Measurements from ENCODE around the gene WNT5A. TPM values are rescaled to one million over a fixed set of nuclear protein-coding genes. Genes with fewer than 3 reads are reported as not detected.

Gene WNT5A
- 0.01 TPM for polyA plus RNA-seq (2012; ENCODE audit: low read depth, missing spikeins)

GRCh38 chr3:55486857-55487380 lies at the start of gene WNT5A:
TSS of gene WNT5A (minus strand) at chr3:55487306. CDS start at chr3:55486985, 321 bp downstream.
- DNase-seq (ENCODE audit: insufficient read length, low spot score), result no peak
- no peak for TF ChIP-seq POLR2AphosphoS5 (IDR thresholded peaks at IDR 0.05; ENCODE audit: low read depth, low read length)
- no peak for TF ChIP-seq POLR2A (IDR thresholded peaks at IDR 0.05; ENCODE audit: low read depth, low read length)
- TF ChIP-seq PAX5 (IDR thresholded peaks at IDR 0.05; ENCODE audit: insufficient read depth, low read length, severe bottlenecking), result no peak
- no peak for TF ChIP-seq POU2F2 (IDR thresholded peaks at IDR 0.05; ENCODE audit: low read depth, low read length)
- no peak for TF ChIP-seq SPI1 (IDR thresholded peaks at IDR 0.05; ENCODE audit: low read depth, low read length)
- no peak for TF ChIP-seq TAF1 (IDR thresholded peaks at IDR 0.05; ENCODE audit: low read depth, low read length)

GRCh38 chr3:55534876-55535275 lies 47.8 kb upstream of the WNT5A start:
- TF ChIP-seq POLR2AphosphoS5 (IDR thresholded peaks at IDR 0.05; ENCODE audit: low read depth, low read length), result no peak
- TF ChIP-seq SPI1 (IDR thresholded peaks at IDR 0.05; ENCODE audit: low read depth, low read length), result no peak
- TF ChIP-seq POLR2A (IDR thresholded peaks at IDR 0.05; ENCODE audit: low read depth, low read length), result no peak
- no peak for TF ChIP-seq TAF1 (IDR thresholded peaks at IDR 0.05; ENCODE audit: low read depth, low read length)
- FAIRE-seq (no peak), DNase-seq (ENCODE audit: insufficient read length, low spot score) (no peak)

More at GRCh38 chr3:55486857-55487380, at the start of gene WNT5A:
- no peak for FAIRE-seq

- DNase-seq (ENCODE audit: insufficient read length, low spot score), result no peak
- no peak for TF ChIP-seq PAX5 (IDR thresholded peaks at IDR 0.05; ENCODE audit: insufficient read depth, low read length, severe bottlenecking)
- TF ChIP-seq POLR2AphosphoS5 (IDR thresholded peaks at IDR 0.05; ENCODE audit: low read depth, low read length), result no peak
- no peak for TF ChIP-seq TAF1 (IDR thresholded peaks at IDR 0.05; ENCODE audit: low read depth, low read length)
- TF ChIP-seq POLR2A (IDR thresholded peaks at IDR 0.05; ENCODE audit: low read depth, low read length), result no peak
- TF ChIP-seq POU2F2 (IDR thresholded peaks at IDR 0.05; ENCODE audit: low read depth, low read length), result no peak
- no peak for TF ChIP-seq SPI1 (IDR thresholded peaks at IDR 0.05; ENCODE audit: low read depth, low read length)
- no peak for FAIRE-seq
Observed at GRCh38 chr3:55532806-55533205, 45.7 kb upstream of the WNT5A start.

GRCh38 chr3:55531321-55531720 lies 44.2 kb upstream of the WNT5A start:
- no peak for FAIRE-seq
- no peak for TF ChIP-seq POU2F2 (IDR thresholded peaks at IDR 0.05; ENCODE audit: low read depth, low read length)
- DNase-seq (ENCODE audit: insufficient read length, low spot score), result no peak

- DNase-seq (ENCODE audit: insufficient read length, low spot score) (no peak), FAIRE-seq (no peak)
- TF ChIP-seq POU2F2 (IDR thresholded peaks at IDR 0.05; ENCODE audit: low read depth, low read length) (no peak), POLR2AphosphoS5 (IDR thresholded peaks at IDR 0.05; ENCODE audit: low read depth, low read length) (no peak), POLR2A (IDR thresholded peaks at IDR 0.05; ENCODE audit: low read depth, low read length) (no peak), PAX5 (IDR thresholded peaks at IDR 0.05; ENCODE audit: insufficient read depth, low read length, severe bottlenecking) (no peak), SPI1 (IDR thresholded peaks at IDR 0.05; ENCODE audit: low read depth, low read length) (no peak), TAF1 (IDR thresholded peaks at IDR 0.05; ENCODE audit: low read depth, low read length) (no peak)
Observed at GRCh38 chr3:55527361-55527760, 40.3 kb upstream of the WNT5A start.

- FAIRE-seq (no peak), DNase-seq (ENCODE audit: insufficient read length, low spot score) (no peak)
- TF ChIP-seq TAF1 (IDR thresholded peaks at IDR 0.05; ENCODE audit: low read depth, low read length), result no peak
- TF ChIP-seq POLR2A (IDR thresholded peaks at IDR 0.05; ENCODE audit: low read depth, low read length), result no peak
- TF ChIP-seq SPI1 (IDR thresholded peaks at IDR 0.05; ENCODE audit: low read depth, low read length), result no peak
- no peak for TF ChIP-seq PAX5 (IDR thresholded peaks at IDR 0.05; ENCODE audit: insufficient read depth, low read length, severe bottlenecking)
- no peak for TF ChIP-seq POLR2AphosphoS5 (IDR thresholded peaks at IDR 0.05; ENCODE audit: low read depth, low read length)
- TF ChIP-seq POU2F2 (IDR thresholded peaks at IDR 0.05; ENCODE audit: low read depth, low read length), result no peak
Observed at GRCh38 chr3:55526332-55527030, 39.4 kb upstream of the WNT5A start.

GRCh38 chr3:55525436-55525835 lies 38.3 kb upstream of the WNT5A start:
- TF ChIP-seq POU2F2 (IDR thresholded peaks at IDR 0.05; ENCODE audit: low read depth, low read length) (no peak), POLR2A (IDR thresholded peaks at IDR 0.05; ENCODE audit: low read depth, low read length) (no peak), SPI1 (IDR thresholded peaks at IDR 0.05; ENCODE audit: low read depth, low read length) (no peak)
- DNase-seq (ENCODE audit: insufficient read length, low spot score) (no peak), FAIRE-seq (no peak)

GRCh38 chr3:55524565-55525244 lies 37.6 kb upstream of the WNT5A start:
- DNase-seq (ENCODE audit: insufficient read length, low spot score), result no peak
- TF ChIP-seq SPI1 (IDR thresholded peaks at IDR 0.05; ENCODE audit: low read depth, low read length) (no peak), POLR2AphosphoS5 (IDR thresholded peaks at IDR 0.05; ENCODE audit: low read depth, low read length) (no peak), POLR2A (IDR thresholded peaks at IDR 0.05; ENCODE audit: low read depth, low read length) (no peak), PAX5 (IDR thresholded peaks at IDR 0.05; ENCODE audit: insufficient read depth, low read length, severe bottlenecking) (no peak), POU2F2 (IDR thresholded peaks at IDR 0.05; ENCODE audit: low read depth, low read length) (no peak), TAF1 (IDR thresholded peaks at IDR 0.05; ENCODE audit: low read depth, low read length) (no peak)
- FAIRE-seq, result no peak

- FAIRE-seq (no peak), DNase-seq (ENCODE audit: insufficient read length, low spot score) (no peak)
- TF ChIP-seq POLR2A (IDR thresholded peaks at IDR 0.05; ENCODE audit: low read depth, low read length) (no peak), SPI1 (IDR thresholded peaks at IDR 0.05; ENCODE audit: low read depth, low read length) (no peak), POLR2AphosphoS5 (IDR thresholded peaks at IDR 0.05; ENCODE audit: low read depth, low read length) (no peak), POU2F2 (IDR thresholded peaks at IDR 0.05; ENCODE audit: low read depth, low read length) (no peak), TAF1 (IDR thresholded peaks at IDR 0.05; ENCODE audit: low read depth, low read length) (no peak), PAX5 (IDR thresholded peaks at IDR 0.05; ENCODE audit: insufficient read depth, low read length, severe bottlenecking) (no peak)
Observed at GRCh38 chr3:55523471-55523870, 36.4 kb upstream of the WNT5A start.
